ENCODE measurements around the gene CHD2.

CHD2 gene

DNA sequence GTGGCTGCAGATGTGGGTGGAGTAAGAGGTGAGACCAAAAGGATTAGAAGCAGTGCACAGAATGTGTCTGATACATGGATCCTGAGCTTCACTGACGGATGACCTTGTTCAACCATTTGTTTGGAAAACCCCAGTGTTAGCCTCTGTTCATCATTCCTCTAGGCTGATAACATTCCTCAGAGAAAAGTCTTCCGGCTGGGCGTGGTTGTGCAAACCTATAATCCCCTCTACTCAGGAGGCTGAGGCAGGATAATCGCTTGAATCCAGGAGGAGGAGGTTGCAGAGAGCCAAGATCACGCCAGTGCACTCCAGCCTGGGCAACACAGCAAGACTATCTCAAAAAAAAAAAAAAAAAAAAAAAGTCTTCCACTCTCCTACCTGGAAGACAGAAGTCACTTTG is 23.1 kb upstream of the CHD2 start:
- DNase-seq (ENCODE audit: low read depth): no peak
- TF ChIP-seq, protein P1, sequence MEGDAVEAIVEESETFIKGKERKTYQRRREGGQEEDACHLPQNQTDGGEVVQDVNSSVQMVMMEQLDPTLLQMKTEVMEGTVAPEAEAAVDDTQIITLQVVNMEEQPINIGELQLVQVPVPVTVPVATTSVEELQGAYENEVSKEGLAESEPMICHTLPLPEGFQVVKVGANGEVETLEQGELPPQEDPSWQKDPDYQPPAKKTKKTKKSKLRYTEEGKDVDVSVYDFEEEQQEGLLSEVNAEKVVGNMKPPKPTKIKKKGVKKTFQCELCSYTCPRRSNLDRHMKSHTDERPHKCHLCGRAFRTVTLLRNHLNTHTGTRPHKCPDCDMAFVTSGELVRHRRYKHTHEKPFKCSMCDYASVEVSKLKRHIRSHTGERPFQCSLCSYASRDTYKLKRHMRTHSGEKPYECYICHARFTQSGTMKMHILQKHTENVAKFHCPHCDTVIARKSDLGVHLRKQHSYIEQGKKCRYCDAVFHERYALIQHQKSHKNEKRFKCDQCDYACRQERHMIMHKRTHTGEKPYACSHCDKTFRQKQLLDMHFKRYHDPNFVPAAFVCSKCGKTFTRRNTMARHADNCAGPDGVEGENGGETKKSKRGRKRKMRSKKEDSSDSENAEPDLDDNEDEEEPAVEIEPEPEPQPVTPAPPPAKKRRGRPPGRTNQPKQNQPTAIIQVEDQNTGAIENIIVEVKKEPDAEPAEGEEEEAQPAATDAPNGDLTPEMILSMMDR (IDR thresholded peaks at IDR 0.05; ENCODE audit: low read depth, low read length, missing control alignments): no peak
- no peak overlapping the region for H3K4me3 ChIP-seq (ENCODE audit: low read depth, low read length)

DNA sequence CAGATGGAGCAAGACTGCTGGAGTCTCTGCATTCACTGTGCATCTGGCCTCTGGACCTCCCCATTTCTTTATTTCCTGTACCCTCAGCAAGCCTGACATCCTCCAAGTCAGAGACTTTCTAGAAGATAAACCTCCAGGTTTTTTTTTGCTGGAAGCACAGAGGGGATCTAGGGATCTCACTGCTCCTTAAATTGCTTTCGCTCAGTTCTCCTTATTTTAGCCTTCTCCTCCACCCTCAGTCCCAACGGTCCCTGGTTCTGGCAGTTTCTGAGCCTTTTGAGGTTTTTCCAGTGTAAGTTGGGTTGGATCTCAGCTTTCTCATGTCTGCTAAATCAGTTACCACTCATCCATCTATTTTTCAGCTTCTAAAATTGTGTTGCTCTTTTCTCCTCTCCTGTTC is 22.7 kb upstream of the CHD2 start:
- DNase-seq (ENCODE audit: low read depth): no peak

DNA sequence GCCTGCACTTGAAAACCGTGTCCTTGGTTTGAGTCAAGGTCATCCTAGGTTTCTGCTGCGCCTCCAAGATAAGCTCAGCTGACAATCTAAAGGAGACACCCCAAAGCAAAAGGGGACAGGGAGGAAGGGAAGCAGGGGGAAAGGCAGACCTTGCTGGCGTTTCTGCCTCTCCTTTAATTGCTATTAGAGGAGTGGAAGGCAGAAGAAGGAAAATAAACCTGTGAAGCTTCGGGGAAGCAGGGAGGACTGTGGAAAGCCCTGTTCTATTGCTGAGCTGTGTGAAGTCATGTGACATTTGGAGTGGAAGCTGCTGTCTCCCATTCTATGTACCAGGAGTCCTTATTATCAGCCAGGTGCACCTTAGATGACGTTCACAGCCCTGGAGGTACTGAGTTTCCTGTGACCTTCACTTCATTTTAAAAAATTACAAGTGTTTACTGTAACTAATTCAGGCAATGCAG is 21.5 kb upstream of the CHD2 start:
- H3K4me3 ChIP-seq (ENCODE audit: low read depth, low read length): no peak overlapping the region
- TF ChIP-seq, protein P1 (IDR thresholded peaks at IDR 0.05; ENCODE audit: low read depth, low read length, missing control alignments): no peak
- DNase-seq (ENCODE audit: low read depth): no peak

More for the DNA sequence above, 22.7 kb upstream of the CHD2 start:
- TF ChIP-seq, protein P1 (IDR thresholded peaks at IDR 0.05; ENCODE audit: low read depth, low read length, missing control alignments): no peak
- no peak overlapping the region for H3K4me3 ChIP-seq (ENCODE audit: low read depth, low read length)

DNA sequence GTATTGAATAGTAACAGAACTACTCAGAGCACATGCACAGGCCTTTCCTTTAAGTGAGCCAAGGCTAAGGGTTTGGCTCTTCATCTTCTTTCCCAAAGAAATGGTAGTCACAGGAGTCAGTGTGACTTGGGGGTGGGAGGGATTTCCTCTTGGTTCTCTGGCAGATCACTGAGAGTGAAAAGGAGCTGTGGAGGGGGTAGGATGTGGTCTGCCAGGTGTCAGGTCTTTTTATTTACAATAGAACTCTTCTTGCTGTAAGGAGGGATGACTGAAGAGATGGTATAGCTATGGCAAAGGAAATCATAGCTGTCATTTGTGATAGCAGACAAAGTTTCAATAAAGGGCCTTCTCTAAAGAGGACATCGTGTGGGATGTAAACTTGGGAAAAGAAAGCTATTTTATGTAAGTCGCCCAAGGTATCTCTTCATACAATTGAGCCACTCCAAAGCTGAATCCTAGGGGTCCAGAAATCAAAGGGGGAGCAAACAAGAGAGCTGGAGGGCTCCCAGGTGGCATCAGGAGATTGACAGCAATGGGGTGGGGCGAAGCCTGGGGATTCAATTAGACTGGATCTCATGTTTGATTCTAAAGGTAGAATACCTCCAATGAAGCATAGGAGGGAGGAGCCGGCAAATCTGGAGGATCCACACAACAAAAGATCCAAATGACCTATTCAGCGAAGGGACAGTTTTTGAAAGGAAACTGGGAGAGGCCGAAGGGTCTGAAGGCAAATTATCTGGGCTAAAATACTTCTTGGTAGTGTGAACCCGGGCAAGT is 20.0 kb upstream of the CHD2 start:
- DNase-seq (ENCODE audit: low read depth): no peak
- H3K4me3 ChIP-seq (ENCODE audit: low read depth, low read length): no peak overlapping the region

DNA sequence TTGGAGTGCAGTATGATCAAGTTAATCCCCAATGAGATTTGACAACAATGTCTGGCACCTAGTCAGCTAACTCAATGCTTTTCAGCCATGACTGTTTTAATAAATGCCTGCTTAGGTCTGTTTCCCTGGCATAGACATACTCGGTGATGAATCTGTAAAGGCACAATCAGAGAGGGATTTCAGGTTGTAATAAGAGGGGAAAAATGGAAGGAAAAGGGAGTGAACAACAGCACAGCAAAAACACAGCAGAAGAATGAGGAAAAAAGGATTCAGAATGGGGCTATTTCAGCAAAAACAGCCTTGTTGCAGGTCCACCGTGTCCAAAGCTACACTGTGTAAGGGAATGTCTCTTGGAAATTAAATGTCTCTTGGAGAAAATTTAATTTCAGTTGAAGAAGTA is 19.3 kb upstream of the CHD2 start:
- no peak overlapping the region for H3K4me3 ChIP-seq (ENCODE audit: low read depth, low read length)
- TF ChIP-seq, protein P1 (IDR thresholded peaks at IDR 0.05; ENCODE audit: low read depth, low read length, missing control alignments): no peak
- no peak for DNase-seq (ENCODE audit: low read depth)

More for the DNA sequence above, 20.0 kb upstream of the CHD2 start:
- TF ChIP-seq, protein P1 (IDR thresholded peaks at IDR 0.05; ENCODE audit: low read depth, low read length, missing control alignments): no peak

DNA sequence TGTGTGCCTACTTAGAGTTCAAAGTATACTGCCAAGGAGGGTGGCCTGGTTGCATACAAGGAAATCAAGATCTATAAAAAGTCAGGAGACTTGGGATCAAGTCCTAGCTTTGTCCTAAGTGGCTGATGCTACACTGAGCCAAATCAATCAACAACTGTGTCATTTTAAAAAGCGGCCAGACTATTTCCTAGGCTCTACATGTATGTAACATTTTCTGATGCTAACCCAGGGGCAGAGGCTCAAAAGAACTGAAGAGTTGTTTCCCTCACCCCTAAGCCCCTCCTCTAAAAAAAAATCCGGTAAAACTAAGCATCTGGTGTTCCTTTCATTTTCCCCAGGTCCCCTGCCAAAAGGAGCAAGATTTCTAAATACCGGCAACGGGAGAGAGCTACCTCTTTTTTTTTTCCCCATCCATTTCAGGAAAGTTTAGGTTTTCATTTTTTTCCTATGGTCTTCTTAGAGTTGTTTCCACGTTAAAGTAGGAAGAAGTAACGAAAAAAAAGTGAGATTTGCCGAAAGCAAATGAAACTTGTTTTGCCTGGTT is 18.8 kb upstream of the CHD2 start:
- no peak for DNase-seq (ENCODE audit: low read depth)
- TF ChIP-seq, protein P1 (IDR thresholded peaks at IDR 0.05; ENCODE audit: low read depth, low read length, missing control alignments): no peak
- no peak overlapping the region for H3K4me3 ChIP-seq (ENCODE audit: low read depth, low read length)
